ENCODE results near the gene ASXL1.
"Not testable (repeated sequence)": the region's sequence is repeated elsewhere in the genome, so short reads cannot be mapped to it uniquely, and the experiment has no call there.

ASXL1 gene

GRCh38 chr20:32327087-32327681 lies 30.9 kb upstream of the ASXL1 start:
- in situ Hi-C loops (cut with MboI; ENCODE audit: low sequenced_read_pairs) = no loop called here
- no peaks in the 10 kb centered on the region for H3K27me3 ChIP-seq (ENCODE audit: low read depth)
- H3K9me3 ChIP-seq = no peaks in the 10 kb centered on the region
- no peak overlapping the region for H3K4me3 ChIP-seq
- H3K4me1 ChIP-seq = no peaks in the 10 kb centered on the region
- no peak for DNase-seq (ENCODE audit: low spot score in 2 of 2)
- peaks cover 15% of the 10 kb centered on the region for H3K36me3 ChIP-seq (replicated peaks)

DNA sequence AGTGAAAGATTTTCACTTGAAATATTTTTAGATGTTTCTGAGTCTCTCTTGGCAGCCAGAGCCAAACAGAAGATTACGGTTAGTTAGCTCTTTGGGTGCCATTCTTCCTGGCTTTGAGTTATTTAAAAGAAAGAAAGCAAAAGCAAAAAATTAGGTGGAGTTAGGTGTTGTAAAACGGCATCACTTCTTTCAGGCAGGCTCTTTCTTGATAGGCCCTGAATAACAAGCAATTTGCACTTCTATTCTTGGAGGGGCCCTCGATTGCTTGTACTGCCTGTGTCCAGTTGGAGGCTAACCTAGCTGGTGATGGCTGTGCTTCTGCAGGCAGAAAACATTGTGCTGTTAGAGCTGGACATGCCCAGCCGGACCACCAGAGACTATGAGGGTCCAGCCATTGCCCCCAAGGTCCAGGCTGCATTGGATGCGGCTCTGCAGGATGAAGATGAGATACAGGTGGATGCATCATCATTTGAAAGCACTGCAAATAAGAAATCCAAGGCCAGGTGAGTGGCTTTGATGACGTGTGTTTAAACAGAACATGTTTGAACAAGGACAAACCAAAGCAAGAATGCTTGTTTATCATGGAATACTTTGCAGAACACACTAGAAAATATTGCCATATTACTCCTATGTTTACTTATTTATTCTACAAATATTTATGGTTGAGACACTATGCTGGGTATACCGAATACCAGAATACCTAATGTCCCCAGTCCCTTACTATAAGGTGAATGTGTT lies 28.1 kb upstream of the ASXL1 start:
- Histone ChIP-seq H3K27me3 (ENCODE audit: low read depth) (no peaks in the 10 kb centered on the region), H3K4me3 (no peak overlapping the region), H3K36me3 (replicated peaks) (peaks cover 17% of the 10 kb centered on the region), H3K9me3 (no peaks in the 10 kb centered on the region), H3K4me1 (no peaks in the 10 kb centered on the region)
- no peak for DNase-seq (ENCODE audit: low spot score in 2 of 2)
- in situ Hi-C loops (cut with MboI; ENCODE audit: low sequenced_read_pairs) = no loop called here

- Histone ChIP-seq H3K9me3 (no peaks in the 10 kb centered on the region), H3K4me1 (no peaks in the 10 kb centered on the region), H3K27me3 (ENCODE audit: low read depth) (no peaks in the 10 kb centered on the region), H3K36me3 (replicated peaks) (peaks cover 17% of the 10 kb centered on the region), H3K4me3 (no peak overlapping the region)
- DNase-seq (ENCODE audit: low spot score in 2 of 2) = no peak
- in situ Hi-C loops (cut with MboI; ENCODE audit: low sequenced_read_pairs) = no loop called here
Measured at GRCh38 chr20:32330555-32330897, 27.6 kb upstream of the ASXL1 start.

DNA sequence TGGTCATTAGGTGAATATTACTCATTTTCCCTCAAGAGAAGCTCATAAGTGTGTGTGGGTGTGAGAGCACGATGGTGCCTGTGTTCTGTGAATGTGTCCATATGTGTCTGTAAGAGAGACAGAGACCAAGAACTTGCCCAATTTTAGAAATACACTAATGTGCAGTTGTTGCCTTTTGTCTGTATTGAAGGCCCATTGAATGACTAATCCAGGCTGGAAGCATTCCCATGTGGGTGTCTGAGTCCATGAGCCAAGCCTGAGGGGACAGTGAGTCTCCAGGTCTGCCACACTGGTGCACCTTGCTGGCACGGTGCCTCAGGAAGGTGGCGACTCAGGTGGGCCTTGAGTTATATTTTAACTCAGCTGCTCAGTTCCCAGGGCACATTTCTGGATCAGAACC lies 25.5 kb upstream of the ASXL1 start:
- Histone ChIP-seq H3K36me3 (replicated peaks) (peaks cover 17% of the 10 kb centered on the region), H3K4me3 (no peak overlapping the region), H3K27me3 (ENCODE audit: low read depth) (no peaks in the 10 kb centered on the region), H3K9me3 (no peaks in the 10 kb centered on the region), H3K4me1 (no peaks in the 10 kb centered on the region)
- in situ Hi-C loops (cut with MboI; ENCODE audit: low sequenced_read_pairs) = no loop called here
- DNase-seq (ENCODE audit: low spot score in 2 of 2) = no peak

GRCh38 chr20:32333181-32333987 lies 24.7 kb upstream of the ASXL1 start:
- no peak overlapping the region for H3K4me3 ChIP-seq
- peaks cover 17% of the 10 kb centered on the region; the same call in 1 of the 2 replicates for H3K36me3 ChIP-seq (replicated peaks)
- in situ Hi-C loops (cut with MboI; ENCODE audit: low sequenced_read_pairs) = no loop called here
- no peaks in the 10 kb centered on the region for H3K4me1 ChIP-seq
- DNase-seq (ENCODE audit: low spot score in 2 of 2) = no peak
- no peaks in the 10 kb centered on the region for H3K9me3 ChIP-seq
- H3K27me3 ChIP-seq (ENCODE audit: low read depth) = no peaks in the 10 kb centered on the region

DNA sequence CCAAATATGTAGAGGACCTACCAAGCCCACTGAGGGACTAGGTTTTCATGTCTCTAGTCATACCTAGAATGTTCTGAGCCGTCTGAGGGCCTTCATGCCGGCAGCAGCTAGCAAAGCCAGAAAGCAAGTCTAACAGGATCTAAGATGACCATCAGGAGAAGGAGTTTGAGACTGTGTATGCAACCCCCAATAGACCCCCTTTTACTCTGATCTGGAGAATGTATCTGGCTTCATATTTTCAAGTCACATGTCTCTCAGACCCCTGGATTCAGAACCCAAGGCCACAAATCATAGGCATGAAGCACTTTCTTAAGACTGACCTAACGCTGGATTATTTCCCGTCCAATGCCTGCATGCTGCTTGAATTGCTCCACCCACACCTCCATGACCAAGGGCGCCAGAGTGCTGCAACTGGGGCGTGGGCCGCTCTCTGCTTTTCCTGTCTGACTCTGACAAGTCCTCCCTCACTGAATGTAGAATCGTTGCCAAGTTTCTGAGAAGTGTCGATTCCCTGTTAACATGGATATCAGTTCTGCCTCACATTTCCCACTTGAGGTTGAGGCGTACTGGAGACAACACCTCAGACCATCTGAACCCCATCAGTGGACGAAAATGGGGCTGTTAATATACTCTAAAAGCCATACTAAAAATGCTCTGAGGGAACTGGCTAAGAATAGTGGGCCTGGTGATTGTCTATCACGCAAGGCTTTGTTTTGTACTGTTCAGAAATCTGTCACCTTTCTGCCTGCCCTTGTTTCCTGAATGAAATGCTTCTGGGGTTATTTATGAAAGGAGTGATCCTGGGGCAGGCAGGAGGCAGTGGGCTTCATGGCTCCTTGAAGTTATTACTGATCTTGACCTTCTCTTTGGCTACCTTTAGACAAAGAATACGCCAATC lies 23.9 kb upstream of the ASXL1 start:
- no peaks in the 10 kb centered on the region for H3K9me3 ChIP-seq
- H3K36me3 ChIP-seq (replicated peaks) = peaks cover 17% of the 10 kb centered on the region; the same call in 1 of the 2 replicates
- in situ Hi-C loops (cut with MboI; ENCODE audit: low sequenced_read_pairs) = no loop called here
- H3K27me3 ChIP-seq (ENCODE audit: low read depth) = no peaks in the 10 kb centered on the region
- no peaks in the 10 kb centered on the region for H3K4me1 ChIP-seq
- DNase-seq (ENCODE audit: low spot score in 2 of 2) = no peak
- no peak overlapping the region for H3K4me3 ChIP-seq

- Histone ChIP-seq H3K27me3 (ENCODE audit: low read depth) (no peaks in the 10 kb centered on the region), H3K4me1 (no peaks in the 10 kb centered on the region), H3K4me3 (no peak overlapping the region), H3K36me3 (replicated peaks) (peaks cover 4% of the 10 kb centered on the region; the same call in 1 of the 2 replicates), H3K9me3 (no peaks in the 10 kb centered on the region)
- in situ Hi-C loops (cut with MboI; ENCODE audit: low sequenced_read_pairs) = no loop called here
- peak in 1 of 2 experiments; percentile 45 for DNase-seq (ENCODE audit: low spot score in 2 of 2)
Measured at GRCh38 chr20:32336918-32337347, 21.2 kb upstream of the ASXL1 start.

DNA sequence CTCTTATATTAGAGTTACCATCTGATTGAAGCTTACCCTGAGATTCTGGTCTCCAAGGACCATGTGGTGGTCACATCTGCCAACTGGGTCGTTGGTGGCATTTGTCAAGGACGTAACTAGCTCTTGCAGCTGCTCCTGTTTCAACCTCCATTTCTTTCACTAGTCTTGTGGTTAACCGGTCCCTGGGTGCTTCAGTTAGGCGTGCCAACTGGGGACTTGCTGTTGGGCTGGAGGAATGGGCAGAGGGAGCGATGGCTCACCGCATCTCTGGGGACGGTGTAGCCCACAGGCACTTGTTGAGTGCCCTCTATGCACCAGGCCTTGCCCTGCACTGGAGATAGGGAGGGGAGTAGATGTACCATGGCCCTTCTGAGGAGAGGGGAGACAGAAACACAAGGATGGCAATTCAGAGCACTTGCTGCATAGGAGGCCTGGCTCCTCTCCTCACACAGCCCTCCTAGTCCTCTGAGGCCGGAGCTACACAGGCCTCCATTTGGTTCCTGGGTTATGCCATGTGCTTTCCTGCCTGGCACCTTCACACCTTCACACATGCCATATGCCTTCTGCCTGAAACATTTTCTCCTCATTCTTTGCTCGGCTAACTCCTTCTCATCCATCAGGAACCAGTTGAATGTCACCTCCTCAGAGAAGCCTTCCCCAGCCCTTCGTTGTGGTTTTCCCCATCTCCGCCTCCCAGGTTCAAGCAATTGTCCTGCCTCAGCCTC lies 20.0 kb upstream of the ASXL1 start:
- in situ Hi-C loops (cut with MboI; ENCODE audit: low sequenced_read_pairs) = no loop called here
- H3K4me1 ChIP-seq = no peaks in the 10 kb centered on the region
- no peak overlapping the region for H3K4me3 ChIP-seq

GRCh38 chr20:32338665-32339064 lies 19.5 kb upstream of the ASXL1 start:
- no peaks in the 10 kb centered on the region for H3K27me3 ChIP-seq (ENCODE audit: low read depth)
- no peaks in the 10 kb centered on the region for H3K36me3 ChIP-seq (replicated peaks)
- no peak overlapping the region for H3K4me3 ChIP-seq
- no peaks in the 10 kb centered on the region for H3K9me3 ChIP-seq
- DNase-seq (ENCODE audit: low spot score in 2 of 2) = no peak
- no peaks in the 10 kb centered on the region for H3K4me1 ChIP-seq
- in situ Hi-C loops (cut with MboI; ENCODE audit: low sequenced_read_pairs) = no loop called here

More for the DNA sequence above, 20.0 kb upstream of the ASXL1 start:
- no peak for DNase-seq (ENCODE audit: low spot score in 2 of 2)
- Histone ChIP-seq H3K9me3 (no peaks in the 10 kb centered on the region), H3K36me3 (replicated peaks) (no peaks in the 10 kb centered on the region), H3K27me3 (ENCODE audit: low read depth) (no peaks in the 10 kb centered on the region)

DNA sequence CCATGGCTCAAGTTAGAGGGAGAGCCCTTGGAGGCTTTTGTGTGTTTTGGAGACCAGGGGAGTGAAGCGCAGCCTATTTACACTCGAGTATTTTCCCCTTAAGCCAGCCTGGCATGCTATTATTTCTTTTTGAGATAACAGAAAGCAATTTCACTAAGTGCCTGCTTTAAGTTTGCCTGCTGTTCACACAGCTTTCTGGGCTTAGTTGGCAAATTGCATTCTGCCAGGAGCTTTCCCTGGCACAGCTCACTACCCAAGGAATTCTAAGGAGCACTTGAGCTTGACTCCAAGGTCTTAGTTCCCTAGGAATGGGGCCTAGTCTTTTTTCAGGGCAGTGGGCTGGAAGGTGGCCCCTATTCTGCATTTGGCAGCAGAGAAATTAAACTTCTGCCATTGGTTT lies 19.0 kb upstream of the ASXL1 start:
- in situ Hi-C loops (cut with MboI; ENCODE audit: low sequenced_read_pairs) = no loop called here

GRCh38 chr20:32341053-32341452 lies 17.1 kb upstream of the ASXL1 start:
- H3K36me3 ChIP-seq (replicated peaks); in situ Hi-C loops (cut with MboI; ENCODE audit: low sequenced_read_pairs); H3K4me3 ChIP-seq; DNase-seq (ENCODE audit: low spot score in 2 of 2); H3K4me1 ChIP-seq; H3K27me3 ChIP-seq (ENCODE audit: low read depth); H3K9me3 ChIP-seq: not testable (repeated sequence)

More for the DNA sequence above, 19.0 kb upstream of the ASXL1 start:
- H3K4me1 ChIP-seq = no peaks in the 10 kb centered on the region
- no peaks in the 10 kb centered on the region for H3K36me3 ChIP-seq (replicated peaks)
- no peaks in the 10 kb centered on the region for H3K9me3 ChIP-seq
- DNase-seq (ENCODE audit: low spot score in 2 of 2) = no peak
- H3K27me3 ChIP-seq (ENCODE audit: low read depth) = no peaks in the 10 kb centered on the region
- H3K4me3 ChIP-seq = no peak overlapping the region

DNA sequence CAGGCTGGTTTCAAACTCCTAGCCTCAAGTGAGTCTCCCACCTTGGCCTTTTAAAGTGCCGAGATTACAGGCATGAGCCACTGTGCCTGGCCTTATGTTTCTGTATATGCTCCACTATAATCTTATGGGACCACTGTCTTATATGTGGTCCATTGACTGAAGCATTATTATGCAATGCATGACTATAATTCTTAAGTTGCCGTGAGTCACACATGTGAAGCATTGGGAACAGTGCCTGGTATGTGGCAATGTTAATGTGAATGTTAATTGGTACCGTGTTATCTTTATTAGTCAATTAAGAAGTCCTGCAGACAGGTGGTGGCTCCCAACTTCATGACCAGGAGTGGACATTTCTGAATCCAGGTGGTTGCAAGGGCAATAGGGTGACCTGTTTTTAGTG lies 14.7 kb upstream of the ASXL1 start:
- in situ Hi-C loops (cut with MboI; ENCODE audit: low sequenced_read_pairs) = no loop called here
- Histone ChIP-seq H3K36me3 (replicated peaks) (no peaks in the 10 kb centered on the region), H3K4me3 (no peak overlapping the region), H3K9me3 (no peaks in the 10 kb centered on the region), H3K27me3 (ENCODE audit: low read depth) (no peaks in the 10 kb centered on the region), H3K4me1 (no peaks in the 10 kb centered on the region)
- no peak for DNase-seq (ENCODE audit: low spot score in 2 of 2)
